ENCODE results near the gene PCIF1. TPM values are rescaled to one million over a fixed set of nuclear protein-coding genes. Genes with fewer than 3 reads are reported as not detected.
"Not testable (repeated sequence)": the region's sequence is repeated elsewhere in the genome, so short reads cannot be mapped to it uniquely, and the experiment has no call there.

Gene PCIF1
- total RNA-seq, 1 donor from 2014 or later, result 55.7 TPM

- no peaks in the 10 kb centered on the region for H3K9me3 Mint-ChIP-seq
- no peak overlapping the region for H3K4me3 Mint-ChIP-seq
- no peak for TF ChIP-seq CTCF (IDR thresholded peaks at IDR 0.05)
- H3K27ac Mint-ChIP-seq, result no peak overlapping the region
- intact Hi-C loops (cut with micrococcal nuclease), result no loop called here
- no peaks in the 10 kb centered on the region for H3K27me3 Mint-ChIP-seq
- ChIA-PET POLR2A (no interaction called here), CTCF (no interaction called here)
- peaks cover 17% of the 10 kb centered on the region for H3K4me1 Mint-ChIP-seq
- peaks cover 40% of the 10 kb centered on the region for H3K36me3 Mint-ChIP-seq (ENCODE audit: low read depth)
- ATAC-seq (ENCODE audit: low read depth) (no peak), DNase-seq (no peak)
These were observed 36.8 kb upstream of the PCIF1 start for GRCh38 chr20:45897692-45898091.

- H3K36me3 Mint-ChIP-seq (ENCODE audit: low read depth), result peaks cover 37% of the 10 kb centered on the region
- no peak for ATAC-seq (ENCODE audit: low read depth)
- TF ChIP-seq CTCF (IDR thresholded peaks at IDR 0.05), result no peak
- intact Hi-C loops (cut with micrococcal nuclease), result no loop called here
- H3K27me3 Mint-ChIP-seq, result no peaks in the 10 kb centered on the region
- H3K27ac Mint-ChIP-seq, result no peak overlapping the region
- H3K4me1 Mint-ChIP-seq, result peaks cover 15% of the 10 kb centered on the region
- no peak overlapping the region for H3K4me3 Mint-ChIP-seq
- no peak for DNase-seq
- H3K9me3 Mint-ChIP-seq, result no peaks in the 10 kb centered on the region
- CTCF ChIA-PET, result no interaction called here
- POLR2A ChIA-PET, result no interaction called here
These were observed 36.2 kb upstream of the PCIF1 start for GRCh38 chr20:45898285-45898684.

- ATAC-seq (ENCODE audit: low read depth), result no peak
- Mint-ChIP-seq H3K36me3 (ENCODE audit: low read depth) (peaks cover 32% of the 10 kb centered on the region), H3K4me3 (no peak overlapping the region), H3K27ac (no peak overlapping the region), H3K9me3 (no peaks in the 10 kb centered on the region), H3K4me1 (peaks cover 12% of the 10 kb centered on the region), H3K27me3 (no peaks in the 10 kb centered on the region)
- ChIA-PET CTCF (no interaction called here), POLR2A (no interaction called here)
- intact Hi-C loops (cut with micrococcal nuclease), result no loop called here
- TF ChIP-seq CTCF (IDR thresholded peaks at IDR 0.05), result no peak
- DNase-seq, result no peak
These were observed 35.2 kb upstream of the PCIF1 start for GRCh38 chr20:45899046-45899835.

GRCh38 chr20:45901332-45901731 lies 33.2 kb upstream of the PCIF1 start:
- POLR2A ChIA-PET, result interaction anchor here (0.7 to 1.1 kb wide), 3 partner anchors 10 to 53 kb away, joined by 3 read pairs; partner anchors contain the start of gene PLTP
- H3K4me3 Mint-ChIP-seq; DNase-seq; H3K27me3 Mint-ChIP-seq; ATAC-seq (ENCODE audit: low read depth); H3K27ac Mint-ChIP-seq; intact Hi-C loops (cut with micrococcal nuclease); CTCF ChIA-PET; H3K9me3 Mint-ChIP-seq: not testable (repeated sequence)
- Mint-ChIP-seq H3K36me3 (ENCODE audit: low read depth) (peaks cover 23% of the 10 kb centered on the region), H3K4me1 (peaks cover 12% of the 10 kb centered on the region)

GRCh38 chr20:45902199-45902701 lies 32.2 kb upstream of the PCIF1 start:
- ATAC-seq (ENCODE audit: low read depth) (no peak), DNase-seq (no peak)
- Mint-ChIP-seq H3K9me3 (no peaks in the 10 kb centered on the region), H3K36me3 (ENCODE audit: low read depth) (peaks cover 17% of the 10 kb centered on the region), H3K4me1 (peaks cover 12% of the 10 kb centered on the region), H3K27me3 (no peaks in the 10 kb centered on the region), H3K27ac (no peak overlapping the region), H3K4me3 (no peak overlapping the region)
- POLR2A ChIA-PET, result interaction anchor here (0.6 to 1.1 kb wide), 3 partner anchors 12 to 54 kb away, joined by 3 read pairs; partner anchors contain the start of gene PCIF1
- no peak for TF ChIP-seq CTCF (IDR thresholded peaks at IDR 0.05)
- intact Hi-C loops (cut with micrococcal nuclease), result no loop called here
- CTCF ChIA-PET, result no interaction called here
